SK-N-SH (cell line): Measurements from ENCODE around the gene SCNN1B. TPM values are rescaled to one million over a fixed set of nuclear protein-coding genes. Genes with fewer than 3 reads are reported as not detected.

Experiments
- CTCF ChIA-PET: fragments of 300-600, 350-600 bp; formaldehyde crosslinking; extraction: SDS; loops from one replicate; lab custom pipeline; 2021; lab: Yijun Ruan, JAX
- POLR2A ChIA-PET: fragments of 350-600 bp; sonication (Branson Sonifier 250); formaldehyde crosslinking; extraction: SDS; loops from one replicate; lab custom pipeline; 2020; ENCODE audit warnings: antibody characterized with exemption, inconsistent platforms; lab: Yijun Ruan, JAX
- DNase-seq: peaks from one replicate; pipeline ENCODE4 v3.0.0; 2012
- H2AFZ ChIP-seq: fragments of 200-600 bp; sonication (generic); 2 replicates; pipeline ENCODE4 v1.8.1; 2016; ENCODE audit warnings: antibody characterized with exemption, mild to moderate bottlenecking, low read depth
- H3F3A ChIP-seq: fragments of 200-600 bp; sonication (generic); replicated peaks from 2 replicates; pipeline ENCODE3; 2016; ENCODE audit warnings: antibody characterized with exemption, mild to moderate bottlenecking; ENCODE audit not compliant: insufficient read depth
- H3K27ac ChIP-seq, 2 experiments: fragments of 200-500 bp in 1 of 2; fragments of 200-600 bp in 1 of 2; sonication (Bioruptor generic) in 1 of 2; sonication (generic), shearing (Covaris generic) in 1 of 2; 2 replicates each; pipeline versions ENCODE4 v1.5.1 to v1.6.1; 2014 to 2016; ENCODE audit warnings: low read depth in 2 of 2, inconsistent platforms in 1 of 2, low read length in 1 of 2, mild to moderate bottlenecking in 1 of 2, mixed read lengths in 1 of 2
- H3K27me3 ChIP-seq: fragments of 200-600 bp; sonication (generic), shearing (Covaris generic); 2 replicates; pipeline ENCODE4 v1.6.1; 2016; ENCODE audit warnings: mixed run types; ENCODE audit not compliant: insufficient read depth
- H3K36me3 ChIP-seq, 2 experiments: fragments of 200-500 bp in 1 of 2; fragments of 200-600 bp in 1 of 2; sonication (Bioruptor generic) in 1 of 2; sonication (generic) in 1 of 2; replicated peaks in 1 of 2; 2 replicates each; pipeline versions ENCODE3 to v1.5.1; 2014 to 2016; ENCODE audit warnings: low read length in 1 of 2, mild to moderate bottlenecking in 1 of 2; ENCODE audit not compliant: insufficient read depth in 2 of 2, control insufficient read depth in 1 of 2
- H3K4me1 ChIP-seq, 2 experiments: fragments of 200-500 bp in 1 of 2; fragments of 200-600 bp in 1 of 2; sonication (Bioruptor generic) in 1 of 2; sonication (generic), shearing (Covaris generic) in 1 of 2; 2 replicates each; pipeline versions ENCODE4 v1.5.1 to v1.6.1; 2014 to 2016; ENCODE audit warnings: low read depth in 1 of 2, low read length in 1 of 2, mixed run types in 1 of 2; ENCODE audit not compliant: insufficient read depth in 2 of 2, control insufficient read depth in 1 of 2
- H3K4me2 ChIP-seq: fragments of 200-600 bp; sonication (generic), shearing (Covaris generic); 2 replicates; pipeline ENCODE4 v1.6.1; 2017; ENCODE audit warnings: mixed run types
- H3K4me3 ChIP-seq, 2 experiments: fragments of 200-500 bp in 1 of 2; fragments of 200-600 bp in 1 of 2; sonication (Bioruptor generic) in 1 of 2; sonication (generic), shearing (Covaris generic) in 1 of 2; 2 replicates each; pipeline versions ENCODE4 v1.5.1 to v1.8.1; 2014 to 2016; ENCODE audit warnings: low read depth in 2 of 2, inconsistent platforms in 1 of 2, low read length in 1 of 2, mild to moderate bottlenecking in 1 of 2, mixed read lengths in 1 of 2, moderate library complexity in 1 of 2
- H3K79me2 ChIP-seq: fragments of 200-600 bp; sonication (generic); 2 replicates; pipeline ENCODE4 v1.8.1; 2017; ENCODE audit warnings: mild to moderate bottlenecking; ENCODE audit not compliant: insufficient read depth
- H3K9ac ChIP-seq: fragments of 200-600 bp; sonication (generic); 2 replicates; pipeline ENCODE4 v1.6.1; 2017; ENCODE audit warnings: mixed run types
- H3K9me2 ChIP-seq: fragments of 200-600 bp; sonication (generic); 2 replicates; pipeline ENCODE4 v1.6.1; 2017; ENCODE audit warnings: mixed run types
- H3K9me3 ChIP-seq: fragments of 200-600 bp; sonication (generic); 2 replicates; pipeline ENCODE4 v1.6.1; 2017; ENCODE audit warnings: mixed run types, mild to moderate bottlenecking, moderate library complexity
- H4K20me1 ChIP-seq: fragments of 200-600 bp; sonication (generic); 2 replicates; pipeline ENCODE4 v1.6.1; 2017; ENCODE audit warnings: mild to moderate bottlenecking, mixed run types; ENCODE audit not compliant: insufficient read depth
- CHD2 ChIP-seq: fragments of 150-350 bp; IDR thresholded peaks from 2 replicates; pipeline ENCODE4 v1.6.1; 2018; ENCODE audit warnings: low read length; ENCODE audit not compliant: partially characterized antibody
- EZH2phosphoT487 ChIP-seq: fragments of 200-600 bp; sonication (generic); IDR thresholded peaks from 2 replicates; pipeline ENCODE4 v1.6.1; 2017; ENCODE audit warnings: low read depth, mixed run types, mild to moderate bottlenecking, antibody characterized with exemption, moderate library complexity, borderline replicate concordance
- NFIC ChIP-seq: IDR thresholded peaks from 2 replicates; pipeline ENCODE4 v1.4.0; 2012; ENCODE audit warnings: borderline replicate concordance
- POLR2AphosphoS5 ChIP-seq: IDR thresholded peaks from 2 replicates; pipeline ENCODE4 v1.6.1; 2012; ENCODE audit warnings: low read depth, low read length
- SIN3A ChIP-seq: IDR thresholded peaks from 2 replicates; pipeline ENCODE4 v1.6.1; 2012; ENCODE audit warnings: low read depth, mild to moderate bottlenecking, low read length, moderate library complexity, borderline replicate concordance
- USF2 ChIP-seq: fragments of 150-350 bp; IDR thresholded peaks from 2 replicates; pipeline ENCODE4 v1.6.1; 2017; ENCODE audit warnings: antibody characterized with exemption, low read length, low read depth, borderline replicate concordance
- YY1 ChIP-seq: IDR thresholded peaks from 2 replicates; pipeline ENCODE4 v1.4.0; 2012; ENCODE audit warnings: low read depth, mild to moderate bottlenecking
- ZBTB33 ChIP-seq: IDR thresholded peaks from 2 replicates; pipeline ENCODE4 v1.4.0; 2012; ENCODE audit warnings: low read depth, borderline replicate concordance
- WGBS: methylation state at CpG from one replicate; pipeline ENCODE4 v1.1.6; 2017; ENCODE audit warnings: low lambda C conversion rate; 5-methylcytosine and 5-hydroxymethylcytosine counted together
- polyA plus RNA-seq, 3 experiments: library from polyadenylated mRNA; depleted of rRNA; stranded (reverse); fragments of >200 nt; gene quantifications; 2 replicates each; pipeline ENCODE4 v1.2.3, GENCODE V29; 2012
- TF ChIP-seq, protein P1 (sequence below): fragments of 200-600 bp; sonication (generic); IDR thresholded peaks from 2 replicates; pipeline ENCODE4 v1.6.1; 2017; ENCODE audit warnings: antibody characterized with exemption, mild to moderate bottlenecking, moderate library complexity

SCNN1B gene
- polyA plus RNA-seq, 1 of the 3 experiments (the other 2 are of a cell fraction), result not detected

DNA sequence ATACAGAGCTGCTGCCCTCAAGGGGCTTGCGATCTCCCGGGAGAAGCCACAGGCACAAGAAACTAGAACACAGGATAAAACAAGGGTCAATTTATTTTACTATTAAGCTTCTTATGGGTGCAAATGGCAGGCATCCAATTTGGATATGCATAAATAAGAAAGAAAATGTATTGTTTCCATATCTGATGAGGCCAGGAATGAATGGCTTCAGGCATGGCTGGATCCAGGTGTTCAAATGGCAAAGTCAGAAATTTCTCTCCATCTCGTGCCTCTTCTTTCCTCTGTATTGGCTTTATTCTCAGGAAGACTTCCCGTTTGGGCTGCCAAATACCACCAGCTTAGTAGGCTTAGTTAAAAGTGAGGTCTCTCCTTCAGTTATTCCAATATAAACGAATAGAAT lies 43.1 kb downstream of the SCNN1B start:
- Histone ChIP-seq H3K4me3 (no peak overlapping the region), H4K20me1 (no peaks in the 10 kb centered on the region), H3K79me2 (no peaks in the 10 kb centered on the region), H3K9me2 (no peaks in the 10 kb centered on the region), H3K9me3 (no peaks in the 10 kb centered on the region), H3K4me1 (no peaks in the 10 kb centered on the region)
- no peak for DNase-seq
- TF ChIP-seq ZBTB33, result no peak
- no peak for TF ChIP-seq USF2
- TF ChIP-seq, all 33 proteins: peak for 0
- H2AFZ ChIP-seq, result no peak overlapping the region
- no peak overlapping the region for H3K9ac ChIP-seq
- ChIA-PET POLR2A (no interaction called here), CTCF (interaction anchor here (2.9 kb wide), 1 partner anchor 90 kb away, joined by 18 read pairs; no protein-coding TSS in a partner anchor)
- H3K27ac ChIP-seq, result no peak overlapping the region
- 25% methylated on average over 5 of the region's 5 CpGs for WGBS
- H3K27me3 ChIP-seq, result no peaks in the 10 kb centered on the region
- H3K36me3 ChIP-seq, result no peaks in the 10 kb centered on the region
- H3F3A ChIP-seq, result no peaks in the 10 kb centered on the region
- H3K4me2 ChIP-seq, result no peak overlapping the region

GRCh38 chr16:23348579-23349469 lies 46.7 kb downstream of the SCNN1B start:
- WGBS, result 42% methylated on average over 7 of the region's 18 CpGs
- no peak overlapping the region for H3K4me3 ChIP-seq
- no peak for DNase-seq
- no peaks in the 10 kb centered on the region for H3K9me3 ChIP-seq
- no peak overlapping the region for H3K9ac ChIP-seq
- H3K27ac ChIP-seq, result no peak overlapping the region
- H3F3A ChIP-seq, result no peaks in the 10 kb centered on the region
- no peak overlapping the region for H3K4me2 ChIP-seq
- H4K20me1 ChIP-seq, result no peaks in the 10 kb centered on the region
- H3K27me3 ChIP-seq, result no peaks in the 10 kb centered on the region
- CTCF ChIA-PET, result no interaction called here
- no peaks in the 10 kb centered on the region for H3K79me2 ChIP-seq
- H3K4me1 ChIP-seq, result no peaks in the 10 kb centered on the region
- H3K9me2 ChIP-seq, result no peaks in the 10 kb centered on the region
- no peak for TF ChIP-seq NFIC
- no peak for TF ChIP-seq YY1
- TF ChIP-seq POLR2AphosphoS5, result no peak
- no peak for TF ChIP-seq EZH2phosphoT487
- no peak for TF ChIP-seq USF2
- no peak for TF ChIP-seq SIN3A
- TF ChIP-seq, protein P1, sequence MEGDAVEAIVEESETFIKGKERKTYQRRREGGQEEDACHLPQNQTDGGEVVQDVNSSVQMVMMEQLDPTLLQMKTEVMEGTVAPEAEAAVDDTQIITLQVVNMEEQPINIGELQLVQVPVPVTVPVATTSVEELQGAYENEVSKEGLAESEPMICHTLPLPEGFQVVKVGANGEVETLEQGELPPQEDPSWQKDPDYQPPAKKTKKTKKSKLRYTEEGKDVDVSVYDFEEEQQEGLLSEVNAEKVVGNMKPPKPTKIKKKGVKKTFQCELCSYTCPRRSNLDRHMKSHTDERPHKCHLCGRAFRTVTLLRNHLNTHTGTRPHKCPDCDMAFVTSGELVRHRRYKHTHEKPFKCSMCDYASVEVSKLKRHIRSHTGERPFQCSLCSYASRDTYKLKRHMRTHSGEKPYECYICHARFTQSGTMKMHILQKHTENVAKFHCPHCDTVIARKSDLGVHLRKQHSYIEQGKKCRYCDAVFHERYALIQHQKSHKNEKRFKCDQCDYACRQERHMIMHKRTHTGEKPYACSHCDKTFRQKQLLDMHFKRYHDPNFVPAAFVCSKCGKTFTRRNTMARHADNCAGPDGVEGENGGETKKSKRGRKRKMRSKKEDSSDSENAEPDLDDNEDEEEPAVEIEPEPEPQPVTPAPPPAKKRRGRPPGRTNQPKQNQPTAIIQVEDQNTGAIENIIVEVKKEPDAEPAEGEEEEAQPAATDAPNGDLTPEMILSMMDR, result peak; percentile 11; the same call in 1 of the 2 replicates
- TF ChIP-seq CHD2, result no peak
- no peak overlapping the region for H2AFZ ChIP-seq
- POLR2A ChIA-PET, result no interaction called here
- no peaks in the 10 kb centered on the region for H3K36me3 ChIP-seq
